ENCODE measurements around the gene MAZ.
A peak's percentile ranks its signal among the peaks of the same experiment; 100 is the strongest.

The MAZ gene

DNA sequence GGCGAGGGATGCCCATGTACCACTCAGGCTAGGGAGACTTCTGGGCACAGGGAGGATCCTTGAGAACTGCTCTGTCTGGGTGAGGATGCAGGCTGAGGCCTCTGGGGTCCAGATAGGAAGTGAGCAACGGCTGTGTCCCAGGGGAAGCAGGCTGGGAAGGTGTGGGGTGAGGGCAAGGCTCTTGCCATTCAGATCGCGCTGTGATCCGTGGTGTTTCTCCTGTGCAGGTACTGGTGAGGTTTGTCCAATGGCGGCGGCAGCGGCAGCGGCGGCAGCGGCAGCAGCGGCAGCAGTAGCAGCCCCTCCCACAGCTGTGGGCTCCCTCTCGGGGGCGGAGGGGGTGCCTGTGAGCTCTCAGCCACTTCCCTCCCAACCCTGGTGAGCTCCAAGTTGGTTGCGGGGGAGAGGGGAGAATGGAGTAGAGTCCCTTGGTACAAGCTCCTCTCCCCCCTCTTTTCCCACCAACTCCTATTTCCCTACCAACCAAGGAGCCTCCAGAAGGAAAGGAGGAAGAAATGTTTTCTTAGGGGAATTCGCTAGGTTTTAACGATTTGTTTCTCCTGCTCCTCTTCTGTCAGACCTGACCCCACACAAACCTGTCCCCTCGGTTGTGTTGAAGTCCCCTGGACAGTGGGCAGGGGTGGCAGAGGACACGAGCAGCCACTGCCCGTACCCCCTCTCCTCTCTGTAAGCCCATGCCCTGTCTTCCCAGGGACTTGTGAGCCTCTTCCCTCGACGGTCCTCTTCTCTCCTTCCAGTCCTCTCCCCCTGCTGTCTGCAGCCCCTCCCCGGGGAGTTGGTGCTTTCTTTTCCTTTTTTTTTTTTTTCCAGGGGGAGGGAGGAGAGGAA, 3.7 kb downstream of the MAZ start:
- peak; percentile 75 for DNase-seq

- peak; percentile 58 for DNase-seq
Measured at GRCh38 chr16:29810699-29811169, 4.4 kb downstream of the MAZ start.

- DNase-seq: peak; percentile 98
Measured at GRCh38 chr16:29811170-29811895, 5.0 kb downstream of the MAZ start.

DNA sequence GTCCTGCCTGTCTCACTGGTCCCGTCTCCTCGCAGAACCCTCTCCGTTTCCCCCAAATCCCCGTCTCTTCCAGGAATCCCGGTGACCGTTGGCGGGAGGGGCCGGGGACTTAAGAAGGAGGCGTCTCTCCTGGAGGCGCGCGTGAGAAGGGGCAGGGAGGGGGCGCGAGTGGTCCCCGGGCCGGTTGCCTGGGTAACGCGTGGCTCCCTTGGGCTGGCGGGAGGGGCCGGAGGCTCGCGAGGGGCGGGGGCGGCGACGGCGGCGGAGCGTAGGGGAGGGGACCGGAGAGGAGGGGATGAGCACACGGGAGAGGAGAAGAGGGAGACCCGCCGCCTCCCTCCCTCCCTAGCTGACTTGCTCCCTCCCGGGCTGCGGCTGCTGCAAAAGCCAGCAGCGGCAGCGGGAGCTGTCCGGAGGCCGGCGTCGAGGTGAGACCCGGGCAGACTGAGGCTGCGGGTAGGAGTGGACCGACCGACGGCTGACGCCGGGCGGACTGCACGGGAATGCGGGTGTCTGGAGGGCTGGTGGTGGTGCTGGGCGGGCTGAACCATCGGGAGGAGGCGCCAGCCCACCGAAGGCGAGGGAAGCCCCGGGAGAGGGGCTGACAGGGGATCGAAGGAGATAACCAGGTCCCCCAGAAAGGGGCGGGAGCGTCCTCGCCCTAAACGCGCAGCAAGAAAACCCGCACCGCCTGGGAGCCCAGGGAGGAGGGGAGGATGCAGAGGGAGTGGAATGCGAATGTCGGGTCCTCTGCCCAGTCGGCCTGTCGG, 5.8 kb downstream of the MAZ start, which contains the start of gene PRRT2:
Gene PRRT2 (plus strand): TSS at position 298 of the 770 bp plus-strand sequence. CDS start 862 bp downstream, outside the sequence.
- peak; percentile 94 for DNase-seq

- DNase-seq: no peak
Measured at GRCh38 chr16:29812754-29813643, 6.7 kb downstream of the MAZ start.

GRCh38 chr16:29813644-29814562, 7.6 kb downstream of the MAZ start:
- peak; percentile 27 for DNase-seq

DNA sequence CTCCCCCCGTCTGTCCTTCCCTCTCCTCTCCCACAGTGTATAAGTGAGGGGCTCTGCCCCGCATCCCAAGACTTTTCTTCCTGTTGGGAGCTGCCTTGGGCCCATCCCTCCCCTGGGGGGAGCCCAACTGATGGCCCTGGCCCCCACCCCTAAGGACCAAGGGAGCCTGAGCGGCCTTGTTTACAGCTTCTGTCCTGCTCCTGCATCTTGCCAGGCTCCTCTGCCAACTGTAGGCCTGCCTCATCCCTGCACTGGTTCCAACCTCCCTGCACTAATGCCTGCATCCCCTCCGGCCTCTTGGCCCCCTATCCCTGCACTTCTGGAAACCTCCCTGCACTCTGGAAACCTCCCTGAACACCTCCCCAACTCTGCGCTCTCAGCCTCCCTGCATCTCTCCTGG, 8.3 kb downstream of the MAZ start:
- DNase-seq: no peak

GRCh38 chr16:29815032-29815721, 8.8 kb downstream of the MAZ start:
- peak; percentile 89 for DNase-seq

DNA sequence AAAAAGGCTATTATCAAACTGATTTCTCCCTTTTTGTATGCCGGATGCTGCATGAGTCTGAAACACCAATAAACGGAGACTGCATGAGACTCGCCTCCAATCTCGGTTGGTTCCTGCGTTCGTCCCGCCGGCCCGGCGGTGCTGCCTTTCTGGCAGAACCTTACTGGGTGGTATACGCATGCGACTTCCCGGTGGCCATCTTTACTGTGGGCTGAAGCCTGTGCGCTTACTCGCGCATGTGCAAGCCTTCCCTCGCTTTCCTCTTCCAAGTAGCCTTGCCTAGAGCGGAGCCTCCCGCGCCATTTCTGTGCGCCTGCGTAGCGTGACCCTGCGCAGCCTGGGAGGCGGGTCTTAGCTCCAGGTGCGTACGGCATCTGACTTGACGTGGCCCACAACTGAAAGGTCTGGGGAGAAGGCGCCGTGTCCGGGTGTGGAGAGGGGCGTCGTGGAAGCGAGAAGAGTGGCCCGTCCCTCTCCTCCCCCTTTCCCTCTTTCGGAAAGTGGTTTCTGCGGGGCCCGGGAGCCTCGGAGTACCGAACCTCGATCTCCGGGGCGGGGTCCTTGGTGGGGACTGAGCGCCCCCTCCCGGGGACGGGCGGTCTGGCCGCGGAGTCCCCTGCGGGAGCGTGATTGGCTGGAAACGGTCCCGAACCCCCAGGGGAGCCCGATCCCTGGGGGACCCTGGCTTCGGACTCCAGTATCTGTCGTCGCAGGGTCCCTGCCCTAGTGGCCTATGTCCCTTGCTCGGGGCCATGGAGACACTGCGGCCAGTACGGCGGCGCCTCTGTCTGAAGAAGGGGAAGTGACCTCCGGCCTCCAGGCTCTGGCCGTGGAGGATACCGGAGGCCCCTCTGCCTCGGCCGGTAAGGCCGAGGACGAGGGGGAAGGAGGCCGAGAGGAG, 9.7 kb downstream of the MAZ start, which contains the start of gene PAGR1:
Gene PAGR1 (plus strand): TSS at position 360 of the 901 bp plus-strand sequence. CDS start 374 bp downstream, at position 734.
- DNase-seq: peak; percentile 100

- peak; percentile 86 for DNase-seq
Measured at GRCh38 chr16:29816694-29817441, 10.5 kb downstream of the MAZ start.

DNA sequence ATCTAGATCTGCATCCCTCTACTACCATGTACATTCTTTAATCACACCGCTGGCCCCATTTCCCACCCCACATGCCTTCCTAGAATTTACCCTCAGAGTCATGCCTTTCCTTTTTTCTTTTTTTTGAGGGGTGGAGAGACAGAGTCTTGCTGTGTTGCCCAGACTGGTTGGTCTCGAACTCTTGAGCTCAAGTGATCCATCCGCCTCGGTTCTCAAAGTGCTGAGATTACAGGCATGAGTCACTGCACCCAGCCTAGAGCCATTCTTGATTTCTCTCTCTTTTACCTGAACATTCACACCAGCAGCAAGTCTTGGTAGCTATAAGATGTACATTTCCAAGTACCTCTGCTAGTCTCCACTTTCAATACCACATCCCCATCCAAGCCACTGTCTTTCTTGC, 11.8 kb downstream of the MAZ start:
- no peak for DNase-seq

GRCh38 chr16:29819506-29819905, 13.2 kb downstream of the MAZ start:
- no peak for DNase-seq

DNA sequence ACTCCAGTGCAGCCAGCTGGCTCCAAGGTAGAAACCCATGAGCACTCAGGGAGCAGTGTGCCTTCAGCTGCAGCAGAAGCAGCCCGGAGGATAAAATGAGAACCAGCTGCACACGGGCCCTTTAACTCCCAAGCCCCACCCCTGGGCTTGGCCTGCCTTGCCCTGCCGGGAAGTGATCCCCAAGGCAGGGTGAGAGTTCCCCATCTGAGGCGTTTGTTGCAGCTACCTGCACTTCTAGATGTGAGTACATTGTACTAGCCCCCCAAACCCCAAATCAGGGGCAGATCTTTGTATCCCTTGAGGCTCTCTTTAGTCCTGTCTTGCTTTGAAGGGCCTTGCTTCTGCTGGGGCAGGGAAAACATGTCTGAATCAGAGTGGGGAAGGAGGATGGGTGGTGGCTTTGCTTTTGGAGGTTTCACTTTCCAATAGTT, 14.0 kb downstream of the MAZ start, which contains the start of gene MVP:
Gene MVP (plus strand): TSS at position 192 of the 431 bp plus-strand sequence. CDS start 10,088 bp downstream, outside the sequence.
- DNase-seq: peak; percentile 55

GRCh38 chr16:29820730-29821642, 14.7 kb downstream of the MAZ start:
- DNase-seq: peak; percentile 54

- no peak for DNase-seq
Measured at GRCh38 chr16:29821643-29822115, 15.3 kb downstream of the MAZ start.

DNA sequence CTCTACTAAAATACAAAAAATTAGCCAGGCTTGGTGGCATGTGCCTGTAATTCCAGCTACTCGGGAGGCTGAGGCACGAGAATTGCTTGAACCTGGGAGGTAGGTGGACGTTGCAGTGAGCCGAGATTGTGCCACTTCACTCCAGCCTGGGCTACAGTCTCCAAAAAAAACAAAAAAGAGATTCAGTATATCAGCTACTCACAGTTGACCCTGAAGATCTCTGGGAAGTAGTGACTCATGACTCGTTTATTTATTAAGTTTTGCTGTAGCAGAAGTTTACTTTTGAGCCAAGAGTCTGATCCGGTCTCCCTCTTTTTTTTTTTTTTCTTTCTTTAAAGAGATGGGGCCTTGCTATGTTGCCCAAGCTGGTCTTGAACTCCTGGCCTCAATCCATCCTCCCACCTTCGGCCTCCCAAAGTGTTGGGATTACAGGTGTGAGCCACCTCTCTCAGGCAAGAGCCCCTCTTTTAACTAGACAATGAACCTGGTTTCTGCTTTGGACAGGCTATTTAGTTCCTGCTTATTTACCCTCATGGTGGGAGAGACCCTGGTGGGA, 18.3 kb downstream of the MAZ start:
- DNase-seq: no peak
